HG03558 (cell line): ENCODE data around the gene MAST4.

Experiments used
- ATAC-seq: cut with Tn5 transposase; IDR thresholded peaks from one replicate; pipeline ENCODE4 v1.9.1; 2021; ENCODE audit warnings: moderate number of reproducible peaks; ENCODE audit not compliant: unreplicated experiment; ENCODE audit errors: extremely low read depth

The MAST4 gene

GRCh38 chr5:67003685-67003934, 407.4 kb downstream of the MAST4 start:
- ATAC-seq: no peak

GRCh38 chr5:67003935-67004729, 407.9 kb downstream of the MAST4 start:
- ATAC-seq: no peak

GRCh38 chr5:67004730-67005350, 408.6 kb downstream of the MAST4 start:
- no peak for ATAC-seq

DNA sequence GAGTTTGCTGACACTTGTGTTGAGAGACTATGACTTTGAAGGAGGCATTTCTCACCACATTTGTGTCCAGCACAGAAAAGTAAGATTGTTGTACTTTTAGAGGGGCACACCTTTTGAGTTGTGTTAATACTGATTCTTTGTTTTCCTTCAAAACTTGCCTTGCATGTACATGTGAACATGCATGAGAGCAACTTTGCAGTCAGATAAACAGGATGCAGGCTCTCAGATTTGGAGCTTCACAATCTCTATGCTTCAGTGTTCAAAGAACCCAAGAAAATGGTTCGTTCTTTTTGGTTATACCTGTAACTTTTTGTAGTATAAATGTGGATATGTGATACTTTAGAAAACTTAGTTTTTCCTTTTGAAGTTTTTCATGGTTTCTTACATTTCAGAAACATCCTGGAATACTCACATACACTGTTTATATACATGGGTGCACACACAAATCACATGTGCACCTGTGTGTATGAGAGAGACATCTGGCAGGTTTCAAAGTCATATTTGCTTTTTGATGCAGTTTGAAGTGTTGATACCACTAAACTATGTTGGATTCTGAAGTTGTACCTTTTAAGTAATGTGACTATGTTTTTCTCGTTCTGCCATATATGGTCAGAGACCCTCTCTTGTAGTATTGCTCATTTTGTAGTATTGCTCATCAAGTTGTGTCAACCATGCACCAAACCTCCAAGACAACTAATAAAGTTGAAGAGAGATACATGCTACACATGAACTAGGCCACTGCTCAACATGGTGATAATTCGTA, 409.7 kb downstream of the MAST4 start:
- no peak for ATAC-seq

GRCh38 chr5:67006500-67006848, 410.3 kb downstream of the MAST4 start:
- no peak for ATAC-seq

- no peak for ATAC-seq
Observed at GRCh38 chr5:67009028-67009427, 412.8 kb downstream of the MAST4 start.

DNA sequence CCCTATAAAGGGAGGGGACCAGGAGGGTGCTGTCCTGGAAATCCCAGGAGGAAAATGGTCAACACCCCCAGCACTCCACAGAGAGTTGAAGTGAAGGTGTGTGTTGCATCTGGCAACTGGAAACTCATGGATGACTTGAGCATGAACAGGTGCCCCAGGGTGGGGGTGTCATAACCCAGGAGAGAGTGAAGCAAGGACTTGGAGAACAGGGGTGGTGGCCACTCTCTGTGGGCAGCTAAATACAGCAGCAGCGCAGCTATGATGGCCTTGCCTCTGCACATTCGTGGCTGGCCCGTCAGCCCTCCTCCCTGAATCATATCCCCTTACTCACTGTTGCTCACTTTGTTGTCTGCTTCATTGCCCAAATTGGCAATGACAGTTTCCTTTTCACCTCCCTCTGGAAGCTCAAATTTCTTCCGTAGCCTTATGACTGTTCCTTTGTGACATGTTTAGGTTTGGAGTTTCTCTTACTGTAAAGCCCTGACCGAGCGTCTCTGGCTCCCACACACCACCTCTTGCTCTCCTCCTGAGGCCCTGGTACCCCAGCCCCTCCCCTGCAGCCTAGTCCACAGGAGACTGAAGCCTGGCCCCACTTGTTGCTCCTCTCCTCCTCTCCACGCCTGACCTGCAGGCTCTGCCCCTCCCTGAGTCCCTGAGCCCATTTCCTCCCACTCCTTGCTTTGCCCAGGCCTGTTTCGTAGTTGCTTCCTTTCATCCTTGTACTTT, 414.7 kb downstream of the MAST4 start:
- ATAC-seq: no peak

GRCh38 chr5:67011422-67011821, 415.2 kb downstream of the MAST4 start:
- no peak for ATAC-seq

DNA sequence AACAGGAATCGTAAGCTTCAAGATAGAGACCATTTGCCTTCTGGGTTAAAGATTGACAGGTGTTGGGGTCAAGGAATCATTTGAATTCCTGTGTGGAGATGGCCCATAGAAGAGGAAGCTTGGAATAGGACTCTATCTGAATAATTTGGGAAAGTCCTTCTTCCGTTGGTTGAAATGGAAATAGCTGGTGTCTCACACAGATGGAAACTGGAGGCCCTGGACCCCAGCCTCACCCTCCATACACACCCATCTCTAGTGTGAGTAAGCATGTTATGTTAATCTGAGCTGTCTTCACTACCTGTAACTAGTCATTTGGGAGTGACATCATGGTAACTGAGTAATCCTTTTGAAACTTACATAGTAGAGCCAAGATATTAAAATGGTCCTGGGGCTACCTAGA, 416.0 kb downstream of the MAST4 start:
- no peak for ATAC-seq

DNA sequence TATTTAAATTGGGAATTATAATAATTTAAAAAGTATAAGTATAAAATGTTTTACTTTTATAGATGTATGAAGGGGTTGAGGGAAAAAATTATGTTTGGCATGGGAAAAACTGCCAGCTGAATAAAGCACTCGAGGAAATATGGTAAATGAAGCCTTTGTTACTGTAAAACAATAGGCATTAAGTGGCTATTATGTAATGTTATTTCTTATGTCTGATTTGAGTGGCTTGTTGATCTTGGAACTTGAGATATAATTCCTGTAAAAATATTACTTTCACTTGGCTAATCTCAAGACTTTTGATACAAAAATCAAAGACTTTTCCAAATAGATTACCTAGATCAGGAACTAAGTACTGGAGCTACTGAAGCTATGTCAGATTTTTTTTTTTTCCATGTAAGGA, 417.5 kb downstream of the MAST4 start:
- ATAC-seq: no peak

DNA sequence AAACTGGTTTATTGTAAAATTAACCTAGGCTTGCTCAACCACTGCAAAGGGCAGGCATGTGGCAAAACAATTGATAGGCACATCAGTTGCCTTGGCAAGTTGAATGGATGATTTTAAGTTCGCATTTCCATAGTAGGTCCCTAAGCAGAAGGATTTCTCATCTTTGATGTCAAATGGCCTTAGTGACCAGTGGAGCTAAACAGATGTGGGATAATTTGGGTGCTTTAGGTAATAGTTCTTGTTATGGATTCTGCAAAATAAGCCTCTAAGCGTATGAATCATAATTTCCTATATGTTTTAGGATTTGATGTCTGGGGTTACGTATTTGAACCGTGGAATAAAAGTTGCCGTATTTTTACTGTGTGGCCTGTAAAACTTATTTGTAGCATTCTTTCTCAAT, 418.0 kb downstream of the MAST4 start:
- ATAC-seq: no peak

GRCh38 chr5:67014957-67015400, 418.8 kb downstream of the MAST4 start:
- no peak for ATAC-seq

DNA sequence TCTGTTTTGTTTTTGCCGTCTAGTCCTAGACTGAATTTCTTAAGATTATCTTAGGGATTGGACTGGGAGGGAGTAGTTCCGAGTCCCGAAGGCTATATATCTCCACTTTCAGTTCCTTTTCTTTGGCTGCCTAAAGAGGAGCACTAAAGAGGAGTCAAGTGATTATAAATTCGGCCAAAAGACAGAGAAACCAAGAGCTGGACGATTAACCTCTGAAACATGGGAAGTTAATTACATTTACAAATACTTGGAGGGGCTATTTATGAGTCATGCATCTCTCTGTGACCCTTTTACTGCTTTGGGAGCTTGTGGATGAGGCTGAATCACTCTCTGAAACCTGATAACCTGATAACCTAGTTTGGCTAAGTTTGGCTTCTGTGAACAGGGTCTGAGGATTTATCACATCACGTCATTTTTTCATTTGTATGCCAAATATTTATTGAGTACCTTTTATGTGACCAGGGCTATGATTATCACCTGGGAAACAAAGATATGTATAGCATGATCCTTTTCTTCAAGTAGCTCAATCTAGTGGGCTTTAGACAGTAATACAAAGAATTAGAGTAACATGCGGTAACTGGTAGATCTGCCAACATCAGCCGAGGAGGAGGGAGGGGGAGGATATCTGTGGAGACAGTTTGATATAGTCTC, 419.5 kb downstream of the MAST4 start:
- no peak for ATAC-seq

DNA sequence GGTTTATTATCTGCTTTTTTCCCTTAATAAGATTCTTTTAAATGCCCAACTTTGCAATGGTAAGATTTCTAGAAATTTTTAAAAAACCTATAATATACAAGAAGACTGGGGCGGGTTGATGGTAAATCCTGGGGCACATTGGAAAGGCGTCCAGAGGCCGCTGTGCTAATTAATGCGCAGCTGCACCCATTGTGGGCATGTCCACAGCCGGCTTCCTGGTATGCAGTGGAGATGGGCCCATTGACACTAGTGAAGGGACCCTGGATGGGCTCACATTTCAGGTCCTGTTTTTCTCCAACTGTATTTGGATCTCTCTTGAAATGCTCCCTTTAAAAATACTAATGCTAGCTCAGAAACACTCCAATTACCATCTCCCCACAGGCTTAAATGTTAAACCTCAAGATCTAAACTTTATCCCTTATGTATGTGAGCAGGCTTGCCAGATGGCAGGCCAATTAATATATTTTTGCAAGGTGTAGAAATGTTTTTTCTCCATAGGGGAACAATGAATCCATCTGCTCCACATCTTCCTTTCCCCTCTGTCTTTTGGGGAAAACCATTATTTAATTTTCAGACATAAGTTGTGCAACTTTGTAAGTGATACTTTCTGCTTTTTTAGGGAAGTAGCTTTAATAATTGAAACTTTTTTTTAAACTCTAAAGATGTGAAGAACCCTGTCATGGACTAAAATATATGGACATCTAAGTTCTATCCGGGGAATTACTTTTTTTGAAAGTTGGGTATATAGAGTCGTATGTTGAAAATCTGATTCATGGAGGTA, 423.1 kb downstream of the MAST4 start:
- ATAC-seq: no peak

DNA sequence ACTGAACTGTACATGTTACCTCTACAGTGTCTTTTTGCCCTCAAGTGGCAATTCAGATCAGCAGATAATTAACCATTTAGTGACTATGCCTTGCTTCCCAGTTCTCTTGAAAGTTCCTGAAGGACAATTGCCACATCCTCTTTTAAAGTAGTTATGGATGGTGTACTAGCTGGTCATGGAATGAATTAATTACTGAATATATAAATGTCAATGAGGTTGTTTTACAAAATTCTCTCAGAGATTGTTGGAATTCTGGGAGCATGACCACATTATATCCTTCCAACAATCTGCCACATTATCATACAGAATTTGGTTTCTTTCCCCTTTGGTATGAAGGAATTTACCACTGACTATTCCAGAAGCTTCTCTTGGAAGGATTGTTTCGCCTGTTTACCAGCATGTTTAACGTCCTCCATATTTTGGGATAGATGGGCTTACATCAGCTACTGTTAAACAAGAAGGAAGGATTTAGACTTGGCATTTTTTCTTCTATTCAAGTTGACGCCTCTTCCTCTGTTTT, 424.0 kb downstream of the MAST4 start:
- no peak for ATAC-seq

DNA sequence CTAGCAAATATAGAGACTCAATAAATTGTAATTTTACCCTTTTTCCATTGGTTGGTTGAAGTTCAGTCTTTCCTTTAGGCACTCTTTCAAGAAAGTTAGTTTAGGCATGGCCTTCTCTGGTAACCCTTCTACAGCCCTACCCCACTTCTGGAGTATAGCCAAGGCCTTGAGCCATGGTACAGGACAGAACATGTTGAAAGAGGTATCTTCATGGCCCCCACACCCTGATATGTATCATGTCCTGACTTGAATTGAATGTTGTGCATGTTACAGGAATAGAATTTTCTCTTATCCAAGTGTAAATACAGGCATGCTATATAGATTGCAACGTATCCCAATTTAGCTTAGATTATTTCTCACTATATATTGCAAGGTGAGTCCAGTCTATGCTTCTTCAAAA, 424.8 kb downstream of the MAST4 start:
- no peak for ATAC-seq

DNA sequence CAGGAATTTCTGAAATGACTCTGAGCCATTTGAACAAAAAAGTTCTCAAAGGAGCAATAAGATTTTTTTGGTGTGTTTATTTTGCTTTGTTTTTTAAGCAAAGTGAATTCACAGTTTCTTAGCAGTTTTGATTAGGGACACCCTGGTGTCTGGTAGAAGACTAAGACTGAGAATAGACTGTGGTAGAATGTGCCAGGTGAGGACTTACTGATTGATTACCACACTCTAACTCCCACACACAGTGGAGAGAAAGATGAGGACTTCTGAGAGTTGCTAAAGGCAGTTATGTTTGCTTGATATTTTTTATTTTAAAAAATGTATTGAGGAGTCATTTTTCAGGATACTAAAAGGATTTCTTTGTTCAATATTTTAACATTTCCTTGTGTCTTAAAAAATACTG, 425.3 kb downstream of the MAST4 start:
- ATAC-seq: no peak

GRCh38 chr5:67021962-67022361, 425.8 kb downstream of the MAST4 start:
- no peak for ATAC-seq

DNA sequence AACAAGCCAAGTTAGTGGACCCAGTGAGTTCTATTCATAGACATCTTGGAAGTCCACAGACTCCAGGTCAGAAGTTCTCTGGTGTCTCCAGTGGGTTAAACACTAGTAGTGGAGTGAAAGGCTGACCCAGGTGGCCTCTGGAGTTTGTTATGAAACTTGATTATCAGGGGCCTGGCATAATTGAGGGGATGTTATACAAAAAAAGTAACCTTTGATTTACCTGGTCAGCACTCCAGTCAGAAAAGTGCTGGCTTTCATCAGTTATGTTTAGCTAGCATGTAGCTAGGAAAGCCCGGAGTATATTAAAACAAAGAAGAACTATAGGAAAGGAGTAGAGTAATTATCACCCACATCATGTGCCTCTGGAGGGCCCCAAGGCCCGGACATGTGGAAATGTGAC, 429.3 kb downstream of the MAST4 start:
- no peak for ATAC-seq

DNA sequence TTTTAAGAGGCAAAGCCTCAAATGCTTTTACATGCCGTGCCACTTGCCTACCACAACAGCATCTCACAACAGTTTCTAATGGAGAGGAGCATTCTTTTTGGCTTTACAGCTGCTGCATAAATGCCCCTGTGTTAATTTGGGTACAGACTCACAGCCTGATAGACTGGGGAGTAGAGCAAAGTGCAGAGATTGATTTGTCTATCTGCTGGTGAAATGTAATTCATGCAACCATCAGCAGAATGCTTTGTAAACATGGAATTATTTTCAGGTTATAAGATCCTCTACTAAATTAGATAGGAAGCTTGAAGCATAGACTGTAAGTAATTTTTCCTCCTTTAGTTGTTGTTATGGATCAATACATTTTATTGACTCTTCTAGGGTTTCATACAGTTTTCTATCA, 430.1 kb downstream of the MAST4 start:
- ATAC-seq: no peak
